Hepatocyte (in vitro differentiated cells): ENCODE results near the gene SLC8B1. TPM values are rescaled to one million over a fixed set of nuclear protein-coding genes. Genes with fewer than 3 reads are reported as not detected.

Source experiments
- DNase-seq: peaks from one replicate; pipeline ENCODE4 v3.0.0-alpha.2; 2016; ENCODE audit warnings: low spot score
- H2AFZ ChIP-seq: fragments of 200-600 bp; sonication (generic); 2 replicates; pipeline ENCODE4 v1.6.0; 2016; ENCODE audit warnings: antibody characterized with exemption, mild to moderate bottlenecking
- H3K27ac ChIP-seq: fragments of 200-600 bp; sonication (generic); 2 replicates; pipeline ENCODE4 v1.5.1; 2016; ENCODE audit warnings: mild to moderate bottlenecking
- H3K27me3 ChIP-seq: fragments of 200-600 bp; sonication (generic); 2 replicates; pipeline ENCODE4 v1.6.1; 2016
- H3K36me3 ChIP-seq: fragments of 200-600 bp; sonication (generic); replicated peaks from 2 replicates; pipeline ENCODE4 v1.5.1; 2016; ENCODE audit warnings: low read depth; ENCODE audit not compliant: insufficient read depth
- H3K4me1 ChIP-seq: fragments of 200-600 bp; sonication (generic); 2 replicates; pipeline ENCODE4 v1.5.1; 2016; ENCODE audit warnings: mild to moderate bottlenecking, moderate library complexity; ENCODE audit not compliant: insufficient read depth
- H3K4me2 ChIP-seq: fragments of 200-600 bp; sonication (generic); 2 replicates; pipeline ENCODE4 v1.6.0; 2016
- H3K4me3 ChIP-seq: fragments of 200-600 bp; sonication (generic); 2 replicates; pipeline ENCODE4 v1.5.1; 2016; ENCODE audit warnings: mild to moderate bottlenecking
- H3K79me2 ChIP-seq: fragments of 200-600 bp; sonication (generic); 2 replicates; pipeline ENCODE4 v1.6.0; 2017; ENCODE audit warnings: mild to moderate bottlenecking
- H3K9me2 ChIP-seq: fragments of 200-600 bp; sonication (generic); replicated peaks from 2 replicates; pipeline ENCODE4 v1.6.0; 2017; ENCODE audit warnings: mild to moderate bottlenecking; ENCODE audit not compliant: insufficient read depth
- H3K9me3 ChIP-seq: fragments of 200-600 bp; sonication (generic); 2 replicates; pipeline ENCODE4 v1.5.1; 2016; ENCODE audit warnings: low read depth, mild to moderate bottlenecking
- H4K20me1 ChIP-seq: fragments of 200-600 bp; sonication (generic); 2 replicates; pipeline ENCODE4 v1.6.0; 2016; ENCODE audit warnings: mild to moderate bottlenecking; ENCODE audit not compliant: insufficient read depth, poor library complexity, severe bottlenecking
- CTCF ChIP-seq: fragments of 200-600 bp; sonication (generic); IDR thresholded peaks from 2 replicates; pipeline ENCODE4 v1.5.1; 2016; ENCODE audit warnings: antibody characterized with exemption, mild to moderate bottlenecking; ENCODE audit not compliant: poor library complexity
- EZH2 ChIP-seq: fragments of 200-600 bp; sonication (generic); IDR thresholded peaks from 2 replicates; pipeline ENCODE4 v1.6.1; 2016; ENCODE audit warnings: antibody characterized with exemption, mild to moderate bottlenecking, borderline replicate concordance
- EZH2phosphoT487 ChIP-seq: fragments of 200-600 bp; sonication (generic); IDR thresholded peaks from one replicate; pipeline ENCODE4 v1.6.1; 2018; ENCODE audit warnings: antibody characterized with exemption, mild to moderate bottlenecking, low read depth, moderate library complexity; ENCODE audit not compliant: unreplicated experiment, severe bottlenecking
- WGBS: methylation state at CpG from one replicate; pipeline ENCODE4 v1.1.6; 2016; ENCODE audit warnings: low lambda C conversion rate; ENCODE audit errors: missing lambda C conversion rate; 5-methylcytosine and 5-hydroxymethylcytosine counted together
- polyA plus RNA-seq: library from polyadenylated mRNA; unstranded; fragments of >200 nt; fragmentation: Nextera tagmentation; extraction: Ambion mirVana; gene quantifications from 2 replicates; pipeline ENCODE4 v1.2.1, GENCODE V29; 2016
- total RNA-seq: library from RNA; depleted of rRNA; stranded (reverse); fragments of >200 nt; gene quantifications from 2 replicates; pipeline ENCODE4 v1.2.3, GENCODE V29; 2014

SLC8B1 gene
- total and polyA plus RNA-seq, 2 experiments from 2014 or later = 15.4 to 17.9 TPM

GRCh38 chr12:113325916-113326315 is 9.0 kb downstream of the SLC8B1 start:
- WGBS = 89% methylated on average over 3 of the region's 3 CpGs
- Histone ChIP-seq H4K20me1 (no peaks in the 10 kb centered on the region), H3K4me3 (no peak overlapping the region), H3K4me2 (no peak overlapping the region), H3K36me3 (no peaks in the 10 kb centered on the region), H2AFZ (no peak overlapping the region), H3K9me3 (no peaks in the 10 kb centered on the region), H3K4me1 (no peaks in the 10 kb centered on the region), H3K79me2 (no peaks in the 10 kb centered on the region), H3K27ac (no peak overlapping the region), H3K27me3 (no peaks in the 10 kb centered on the region), H3K9me2 (no peaks in the 10 kb centered on the region)
- TF ChIP-seq EZH2phosphoT487 (no peak), CTCF (no peak), EZH2 (no peak)
- DNase-seq = no peak

- no peaks in the 10 kb centered on the region for H3K36me3 ChIP-seq
- H3K4me3 ChIP-seq = no peak overlapping the region
- no peak for DNase-seq
- H4K20me1 ChIP-seq = no peaks in the 10 kb centered on the region
- no peaks in the 10 kb centered on the region for H3K27me3 ChIP-seq
- TF ChIP-seq CTCF (no peak), EZH2 (no peak), EZH2phosphoT487 (no peak)
- H3K9me2 ChIP-seq = no peaks in the 10 kb centered on the region
- no peaks in the 10 kb centered on the region for H3K79me2 ChIP-seq
- no peaks in the 10 kb centered on the region for H3K4me1 ChIP-seq
- H3K27ac ChIP-seq = no peak overlapping the region
- H3K9me3 ChIP-seq = no peaks in the 10 kb centered on the region
- WGBS = 100% methylated on average over 2 of the region's 2 CpGs
- H2AFZ ChIP-seq = no peak overlapping the region
- no peak overlapping the region for H3K4me2 ChIP-seq
Measured at GRCh38 chr12:113322343-113322742, 12.6 kb downstream of the SLC8B1 start.

- H3K4me2 ChIP-seq = no peak overlapping the region
- no peaks in the 10 kb centered on the region for H3K79me2 ChIP-seq
- DNase-seq = no peak
- H3K27me3 ChIP-seq = no peaks in the 10 kb centered on the region
- 93% methylated on average over 11 of the region's 12 CpGs for WGBS
- H2AFZ ChIP-seq = no peak overlapping the region
- no peak overlapping the region for H3K27ac ChIP-seq
- H4K20me1 ChIP-seq = no peaks in the 10 kb centered on the region
- H3K9me2 ChIP-seq = no peaks in the 10 kb centered on the region
- H3K9me3 ChIP-seq = no peaks in the 10 kb centered on the region
- no peak overlapping the region for H3K4me3 ChIP-seq
- H3K36me3 ChIP-seq = no peaks in the 10 kb centered on the region
- no peaks in the 10 kb centered on the region for H3K4me1 ChIP-seq
- TF ChIP-seq EZH2phosphoT487 (no peak), EZH2 (no peak), CTCF (no peak)
Measured at GRCh38 chr12:113320401-113320800, 14.5 kb downstream of the SLC8B1 start.
